G401 (cell line): ENCODE data around the gene UNCX. TPM values are rescaled to one million over a fixed set of nuclear protein-coding genes. Genes with fewer than 3 reads are reported as not detected.

Source experiments
- DNase-seq: peaks from one replicate; pipeline ENCODE4 v3.0.0-alpha.2; 2015; ENCODE audit warnings: low spot score
- in situ Hi-C: cut with HindIII; loops from 2 replicates; pipeline ENCODE4 v1.10.0; 2016; ENCODE audit warnings: low sequenced_read_pairs, mixed read lengths
- total RNA-seq: library from RNA; depleted of rRNA; stranded (reverse); fragments of >200 nt; shearing (Covaris generic); gene quantifications from 2 replicates; pipeline ENCODE4 v1.2.3, GENCODE V29; 2014

UNCX gene
- total RNA-seq, 1 experiment from 2014 or later = 0.10 TPM

DNA sequence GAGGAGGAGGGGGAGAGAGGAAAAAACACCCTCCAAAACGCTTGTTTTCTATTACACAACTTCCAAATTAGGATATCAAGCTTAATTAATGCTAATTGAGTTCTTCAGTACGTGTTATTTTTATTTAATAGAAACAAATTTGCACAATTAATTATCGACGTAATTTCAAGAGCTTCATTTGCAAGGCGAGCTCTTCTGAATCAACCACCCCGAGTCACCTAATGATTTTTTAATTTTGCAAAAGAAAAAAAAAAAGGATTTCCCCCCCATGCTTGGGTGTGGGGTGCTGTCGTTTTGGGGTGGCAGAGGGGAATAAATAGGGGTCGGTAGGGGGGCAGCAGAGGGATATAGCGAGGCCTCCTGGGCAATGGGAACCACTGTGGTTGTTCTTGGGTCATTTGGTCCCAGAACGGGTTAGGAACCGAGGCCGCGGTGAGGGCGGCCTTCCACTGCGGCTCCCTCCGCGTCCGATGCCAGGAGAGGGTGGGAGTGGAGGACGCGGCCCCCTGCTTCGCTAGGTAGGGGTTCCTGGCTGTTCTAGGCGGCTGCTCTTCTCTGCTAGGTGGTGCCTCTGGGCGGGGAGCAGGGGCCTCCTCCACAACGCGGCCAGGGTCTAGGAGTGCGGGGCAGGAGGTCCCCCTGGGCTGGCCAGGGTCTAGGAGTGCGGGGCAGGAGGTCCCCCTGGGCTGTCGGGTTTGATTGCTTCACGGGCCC is 7.3 kb downstream of the UNCX start:
- peak; percentile 58 for DNase-seq
- in situ Hi-C loops = no loop called here

DNA sequence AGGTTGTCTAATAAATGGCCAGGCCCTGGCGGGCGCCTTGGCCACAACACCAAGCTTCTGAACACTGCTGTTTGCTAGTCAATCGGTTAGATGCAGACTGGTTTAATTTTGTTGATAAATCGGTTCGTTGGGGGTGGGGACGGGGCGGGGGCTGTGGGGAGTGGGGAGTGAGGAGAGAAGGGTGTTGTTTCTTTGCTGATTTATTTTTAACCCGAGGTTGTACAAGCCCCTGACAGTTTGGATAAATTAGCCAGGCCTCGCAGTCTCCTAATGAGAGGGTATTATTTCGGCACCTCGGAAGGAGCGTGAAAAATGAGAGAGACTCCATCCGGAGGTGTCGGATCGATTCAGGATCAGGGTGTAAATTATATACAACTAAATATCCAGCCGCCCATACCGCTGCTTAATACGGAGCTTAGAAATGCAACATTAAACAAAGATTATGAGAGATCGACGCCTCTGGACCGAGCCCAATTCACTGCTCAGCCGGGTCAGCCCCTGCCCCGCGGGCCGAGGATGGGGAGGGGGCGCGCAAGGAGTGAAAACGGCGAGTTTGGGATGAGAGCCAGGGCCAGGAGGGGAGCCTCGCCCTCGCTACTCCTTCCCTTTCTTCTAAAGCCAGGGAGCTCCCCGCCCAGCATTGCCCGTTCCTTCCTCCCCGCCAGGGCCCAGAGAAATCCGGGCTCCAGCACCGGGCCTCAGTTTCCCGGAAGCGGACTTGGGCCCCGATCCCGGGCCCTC is 8.0 kb downstream of the UNCX start:
- DNase-seq = peak; percentile 50
- in situ Hi-C loops = no loop called here

DNA sequence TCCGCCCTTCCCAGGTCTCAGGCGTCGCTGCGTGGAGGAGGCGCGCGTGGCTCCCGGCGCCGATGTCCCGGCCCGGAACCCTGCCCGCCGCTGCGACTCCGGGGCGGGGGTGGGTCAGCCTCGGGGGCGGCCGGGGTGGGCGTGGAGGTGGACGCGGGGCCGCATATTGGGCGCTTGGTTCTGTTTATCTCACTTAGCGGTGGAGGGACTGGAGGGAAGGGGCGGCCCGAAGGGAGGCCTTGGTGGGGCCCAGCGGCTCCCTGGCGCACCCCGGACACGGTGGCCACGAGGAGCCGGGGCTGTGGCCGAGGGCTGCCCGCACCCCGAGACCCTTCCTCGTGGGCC is 8.6 kb downstream of the UNCX start:
- peak; percentile 14 for DNase-seq

DNA sequence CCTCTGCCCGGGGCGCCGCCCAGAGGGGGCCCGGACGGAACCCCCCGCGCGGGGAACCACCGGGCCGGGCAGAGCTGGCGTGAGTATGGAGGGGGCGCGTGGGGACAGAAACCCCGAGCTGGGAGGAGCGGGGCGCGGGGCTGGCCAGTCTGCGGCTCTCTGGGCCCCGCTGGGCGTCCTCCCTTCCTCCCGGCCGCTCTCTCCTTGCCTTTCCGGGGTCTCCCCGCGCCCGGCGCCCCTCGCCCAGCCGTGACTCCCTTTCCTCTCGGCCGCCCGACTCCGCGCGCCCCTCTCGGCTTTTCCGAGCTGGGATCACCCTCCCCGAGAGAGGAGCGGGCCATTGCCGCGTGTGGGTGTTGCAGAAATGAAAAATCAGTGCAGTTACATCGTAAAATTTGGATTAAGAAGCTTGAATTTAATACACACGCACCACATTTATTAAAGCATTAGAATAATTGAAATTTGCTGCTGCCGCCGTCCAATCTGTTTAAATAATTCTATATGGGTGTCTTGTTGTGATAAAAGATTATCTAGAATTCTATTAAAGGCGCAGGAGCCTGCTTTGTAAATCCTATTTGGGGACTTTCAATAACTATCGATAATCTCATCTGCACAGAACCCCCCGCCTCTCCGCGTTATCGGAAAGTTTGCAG is 9.1 kb downstream of the UNCX start:
- in situ Hi-C loops = no loop called here
- DNase-seq = peak; percentile 34

More for the DNA sequence above, 8.6 kb downstream of the UNCX start:
- in situ Hi-C loops = no loop called here

DNA sequence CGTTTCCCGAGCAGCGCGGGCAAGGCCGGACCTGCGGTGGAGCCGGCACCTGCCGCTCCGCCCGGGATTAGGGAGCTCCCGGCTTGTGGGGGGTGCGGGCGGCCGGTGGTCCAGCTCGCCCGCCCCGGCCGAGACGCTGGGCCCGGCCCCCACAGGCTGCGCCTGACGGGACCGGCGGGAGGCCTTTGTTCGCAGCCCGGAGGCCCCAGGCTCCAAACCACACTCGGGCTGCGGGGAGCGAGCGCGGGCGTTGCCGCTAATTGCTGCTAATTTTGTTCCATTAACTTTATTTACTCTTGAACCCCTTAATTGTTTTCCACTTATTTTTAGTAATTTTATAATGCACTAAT is 9.6 kb downstream of the UNCX start:
- in situ Hi-C loops = no loop called here
- no peak for DNase-seq

DNA sequence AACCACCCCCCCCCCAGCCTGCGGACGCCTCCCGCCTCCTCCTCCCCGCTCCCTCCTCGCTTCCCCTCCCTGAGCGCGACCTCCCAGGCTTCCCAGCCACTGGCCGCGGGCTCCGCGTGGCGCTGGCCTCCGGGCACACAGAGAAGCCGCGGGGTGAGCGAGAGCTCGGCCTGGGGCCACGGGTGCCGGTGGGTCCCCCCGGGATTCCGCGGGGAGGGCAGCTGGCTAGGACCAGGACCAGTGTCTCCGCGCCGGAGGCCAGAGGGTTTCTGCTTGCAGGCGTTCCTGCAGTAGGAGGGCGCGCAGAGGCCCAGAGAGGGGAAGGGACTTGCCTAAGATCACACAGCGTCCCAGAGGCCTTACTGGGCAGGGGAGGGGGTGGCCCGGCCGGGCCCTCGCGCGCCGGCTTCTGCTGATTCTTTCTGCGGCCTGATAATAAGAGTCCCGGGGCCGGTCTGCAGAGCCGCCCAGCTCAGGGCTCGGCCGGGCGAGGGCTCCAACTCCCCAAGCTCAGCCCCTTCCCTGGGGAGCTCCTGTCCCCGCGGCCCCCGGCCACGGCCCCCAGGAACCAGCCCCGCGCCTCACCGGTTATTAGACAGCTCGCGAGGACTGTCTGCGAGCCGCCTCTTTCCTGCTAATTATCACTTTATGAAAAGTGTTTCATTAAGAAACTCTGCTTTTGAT is 10.1 kb downstream of the UNCX start:
- peak; percentile 48 for DNase-seq
- in situ Hi-C loops = no loop called here

DNA sequence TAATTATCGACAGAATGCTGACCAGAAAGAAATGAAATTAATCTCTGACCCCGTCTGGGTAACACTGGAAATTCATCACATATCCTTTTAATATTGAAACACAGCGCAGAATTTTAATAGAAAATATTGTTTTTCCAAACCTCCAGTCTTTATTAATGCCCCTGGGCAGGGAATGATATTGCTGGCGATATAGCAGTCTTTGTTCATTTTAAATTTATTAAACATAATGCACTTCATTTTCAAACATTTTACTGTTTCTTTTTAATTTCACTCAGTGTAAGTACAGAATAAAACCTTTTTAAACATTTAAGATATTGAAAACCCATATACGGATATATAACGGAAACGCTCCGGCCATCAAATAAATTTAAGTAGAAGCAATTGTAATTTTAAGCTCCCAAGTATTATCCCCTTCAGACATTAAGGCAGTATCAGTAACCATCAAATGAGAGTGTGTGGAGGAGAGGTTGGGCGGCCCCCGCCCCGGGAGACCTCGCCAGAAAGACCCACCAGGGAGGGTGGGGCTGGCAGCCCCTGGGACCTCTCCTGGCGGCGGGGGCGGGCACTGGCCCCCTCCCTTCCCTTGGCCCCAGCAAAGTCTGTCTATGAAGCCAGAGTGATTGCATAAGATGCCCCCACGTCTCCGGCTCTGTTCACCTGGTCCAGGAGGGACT is 10.8 kb downstream of the UNCX start:
- peak; percentile 20 for DNase-seq
- in situ Hi-C loops = no loop called here

DNA sequence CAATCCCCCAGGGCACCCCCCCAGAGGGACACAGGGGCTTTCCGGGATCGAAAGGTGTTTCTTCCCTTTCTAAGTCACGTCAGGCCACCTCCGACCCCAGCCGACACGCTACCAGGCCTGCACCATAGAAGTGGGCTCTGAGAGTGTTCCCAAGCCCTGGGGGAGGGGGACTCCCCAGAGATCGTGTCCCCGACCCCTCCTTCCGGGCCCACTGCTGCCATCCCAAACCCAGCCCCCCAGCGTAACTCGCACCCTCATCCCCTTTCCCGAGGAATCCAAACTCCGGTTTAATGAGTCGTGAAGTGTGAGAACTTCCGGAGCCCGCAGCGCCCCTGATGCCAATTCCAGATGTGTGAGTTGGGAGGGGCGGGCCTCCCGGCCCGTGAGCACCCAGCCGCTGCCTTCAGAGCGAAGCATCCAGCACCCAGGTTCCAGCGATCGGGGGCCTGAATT is 11.3 kb downstream of the UNCX start:
- in situ Hi-C loops = no loop called here
- DNase-seq = no peak

DNA sequence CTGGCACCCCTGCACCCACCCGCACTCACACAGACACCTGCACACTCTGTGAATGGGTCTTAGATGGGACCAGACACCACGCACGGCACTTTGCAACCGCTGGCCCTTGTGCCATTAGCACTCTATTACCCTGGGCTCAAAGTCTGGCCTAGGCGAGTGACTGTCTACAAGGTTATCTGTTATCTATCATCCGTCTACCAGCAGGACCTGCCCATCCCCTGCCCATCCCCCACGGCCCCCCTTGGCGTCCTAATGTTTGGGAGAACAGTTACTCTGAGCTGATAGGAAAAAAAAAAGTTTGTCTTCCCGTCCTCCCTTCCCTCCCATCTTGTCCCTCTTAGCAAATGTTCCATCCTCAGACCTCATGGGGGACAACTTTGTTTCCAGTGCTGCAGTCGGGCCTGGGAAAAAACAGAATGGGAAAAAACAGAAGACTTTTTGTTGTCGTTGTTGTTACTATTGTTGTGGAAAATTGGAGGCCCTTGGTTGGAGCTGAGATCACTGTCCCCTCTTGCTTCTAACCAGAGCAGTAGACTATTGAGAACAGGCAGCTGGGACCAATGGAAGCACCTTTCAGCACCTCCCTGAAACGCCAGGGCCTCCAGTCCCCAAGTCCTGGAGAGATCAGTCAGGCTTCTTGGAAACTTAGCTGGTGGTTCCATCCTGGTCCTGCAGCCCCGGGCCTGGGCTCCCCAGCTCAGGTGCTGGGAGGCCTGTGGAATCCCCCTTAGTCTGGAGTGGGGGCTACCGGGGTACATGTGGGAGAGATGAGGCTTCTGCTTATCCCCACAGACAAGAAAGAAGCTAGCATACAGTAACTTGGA is 12.2 kb downstream of the UNCX start:
- peak; percentile 52 for DNase-seq
- in situ Hi-C loops = no loop called here

DNA sequence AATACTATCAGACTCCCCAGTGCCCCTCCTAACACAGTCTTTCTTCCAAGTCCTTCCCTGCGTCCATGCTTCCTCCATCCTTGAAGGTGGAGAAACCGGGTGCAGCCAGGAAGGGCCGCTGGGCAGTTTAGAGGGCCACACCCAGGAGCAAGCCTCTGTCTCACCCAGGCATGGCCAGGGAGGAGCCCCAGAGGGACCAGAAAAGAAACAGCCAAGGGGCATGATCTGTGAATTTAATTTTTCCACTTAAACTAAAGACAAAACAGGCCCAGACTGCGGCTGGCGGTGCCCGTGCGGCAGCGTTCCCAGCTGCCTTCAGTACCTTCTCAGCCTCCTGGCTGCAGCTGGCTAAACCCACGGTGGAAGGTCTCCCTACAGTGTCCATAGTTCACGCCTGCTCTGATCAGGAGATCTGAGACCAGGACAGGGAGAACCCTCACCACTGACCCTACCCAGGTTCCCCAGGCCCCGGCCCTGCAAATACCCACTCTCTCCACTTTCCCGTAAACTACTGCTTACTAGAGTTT is 12.9 kb downstream of the UNCX start:
- DNase-seq = no peak
- in situ Hi-C loops = no loop called here

DNA sequence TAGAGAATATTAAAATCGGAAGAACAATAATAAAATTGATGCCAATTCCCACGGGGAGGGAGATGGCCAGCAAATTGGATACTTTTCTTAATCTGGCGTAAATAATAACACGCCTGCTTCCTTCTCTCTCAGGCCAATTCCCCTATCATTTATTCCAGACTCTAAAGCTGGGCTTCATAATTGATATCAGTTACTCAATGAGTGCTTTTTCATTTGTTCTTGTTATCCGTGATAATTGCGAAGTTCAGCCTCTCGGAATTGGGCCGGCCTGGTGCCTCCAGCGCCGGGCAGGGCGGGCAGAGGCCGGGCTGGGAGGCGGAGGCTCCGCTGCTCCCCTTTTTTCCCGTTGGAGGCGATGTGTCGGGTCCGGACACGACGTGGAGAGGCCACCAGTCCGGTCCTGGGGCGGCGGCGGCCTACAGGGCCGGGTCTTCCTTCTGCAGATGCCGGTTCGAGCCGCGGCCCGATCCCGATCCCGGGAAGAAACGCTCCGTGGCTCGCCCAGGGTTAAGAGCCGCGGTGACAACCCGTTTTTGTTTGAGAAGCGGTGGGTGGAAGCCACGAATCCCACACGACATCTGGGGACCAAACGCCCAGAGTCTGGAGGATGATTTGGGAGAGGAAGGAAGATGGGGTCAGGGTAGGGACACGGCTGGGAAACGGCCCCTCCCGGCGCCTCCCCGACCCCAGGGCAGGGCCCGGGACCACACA is 13.6 kb downstream of the UNCX start:
- in situ Hi-C loops = no loop called here
- DNase-seq = peak; percentile 71

DNA sequence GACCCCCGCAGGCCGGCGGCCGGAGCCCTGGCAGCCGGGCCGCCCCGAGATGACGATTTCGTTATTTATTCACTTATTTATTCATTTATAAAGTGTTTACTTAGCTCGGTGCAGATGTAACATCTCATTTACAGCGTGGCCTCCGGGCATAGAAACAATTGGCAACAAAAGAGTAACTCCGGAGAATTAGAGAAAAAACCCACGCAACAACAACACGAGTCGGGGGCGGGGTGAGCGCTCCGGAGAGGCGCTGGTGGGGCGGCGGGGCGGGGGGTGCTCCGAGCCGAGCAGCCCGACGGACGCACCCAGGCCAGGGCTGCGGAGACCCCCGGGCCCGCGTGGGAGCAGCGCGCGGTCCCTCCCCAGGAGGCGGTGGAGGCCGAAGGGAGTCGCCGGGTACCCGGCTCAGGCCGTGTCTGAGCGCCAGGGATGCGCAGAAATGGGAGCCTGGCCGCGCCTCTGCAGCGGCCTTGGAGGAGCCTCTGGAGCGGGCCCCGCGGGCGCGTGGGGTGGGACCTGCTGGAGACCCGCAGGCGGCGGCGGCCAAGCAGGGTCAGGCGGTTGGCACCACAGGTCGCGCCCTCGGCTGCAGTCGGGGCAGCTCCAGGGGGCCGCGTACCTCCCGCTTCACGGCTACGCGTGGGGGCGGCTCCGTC is 14.3 kb downstream of the UNCX start:
- peak; percentile 55 for DNase-seq

DNA sequence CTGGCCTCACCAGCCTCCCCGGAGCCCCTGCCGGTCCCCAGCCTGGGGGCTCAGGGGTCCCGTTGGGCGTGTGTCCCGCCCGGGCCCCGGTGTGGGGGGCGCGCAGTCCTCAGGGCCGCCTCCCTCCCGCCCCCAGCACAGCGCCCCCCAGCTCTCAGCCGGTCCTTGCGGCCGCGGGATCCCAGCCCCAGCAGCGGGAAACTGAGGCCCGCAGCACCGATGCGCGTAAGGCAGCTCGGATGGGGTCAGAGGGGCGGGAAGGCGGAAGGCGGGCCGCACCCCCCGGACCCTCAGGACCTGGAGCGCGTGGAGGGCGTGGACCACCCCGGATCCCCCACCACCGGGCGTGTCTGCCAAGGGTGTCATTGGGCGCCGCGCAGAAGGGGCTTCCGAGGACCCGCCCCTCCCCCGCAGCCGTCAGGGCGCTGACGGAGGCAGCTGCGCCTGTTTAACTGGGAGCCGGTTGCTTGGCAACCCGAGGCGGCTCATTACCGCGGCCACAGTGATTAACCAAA is 14.9 kb downstream of the UNCX start:
- in situ Hi-C loops = no loop called here
- DNase-seq = peak; percentile 75

More for the DNA sequence above, 14.3 kb downstream of the UNCX start:
- in situ Hi-C loops = no loop called here

DNA sequence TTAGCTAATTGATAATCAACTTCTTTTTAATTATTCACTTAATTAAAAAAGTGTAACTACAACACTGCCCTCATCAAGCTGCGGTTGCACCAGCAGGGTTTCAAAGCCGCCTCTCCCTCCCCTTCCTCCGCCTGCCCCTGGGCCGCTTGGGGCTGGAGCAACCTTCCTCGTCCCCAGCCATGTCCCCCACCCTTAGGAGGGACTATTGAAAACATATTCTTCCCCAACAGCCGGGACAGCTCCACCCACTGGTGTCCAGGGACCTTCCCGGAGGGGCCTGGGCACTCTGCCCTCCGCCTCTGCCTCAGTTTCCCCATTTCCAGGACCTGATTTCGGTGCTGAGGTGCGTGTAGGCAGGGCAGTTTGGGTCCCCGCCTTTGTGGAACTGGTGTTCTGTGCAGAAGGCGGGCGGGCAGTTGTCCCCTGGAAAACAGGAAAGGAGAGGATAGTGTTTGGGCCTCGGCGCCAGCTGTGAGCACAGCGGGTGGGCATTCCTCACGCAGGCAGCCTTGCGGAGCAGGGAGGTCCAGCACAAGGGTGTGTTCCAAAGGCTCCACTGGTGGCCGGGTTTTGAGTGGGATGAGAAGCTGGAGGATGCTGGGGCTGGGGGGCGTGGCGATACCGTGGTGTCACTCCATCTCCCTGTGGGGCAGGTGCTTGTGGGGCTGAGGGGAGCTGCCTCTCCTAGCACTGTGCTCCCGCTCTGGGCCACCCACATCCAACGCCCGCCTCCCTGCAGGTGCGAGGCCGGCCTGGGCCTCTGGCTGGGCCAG is 15.7 kb downstream of the UNCX start:
- in situ Hi-C loops = no loop called here
- peak; percentile 15 for DNase-seq

DNA sequence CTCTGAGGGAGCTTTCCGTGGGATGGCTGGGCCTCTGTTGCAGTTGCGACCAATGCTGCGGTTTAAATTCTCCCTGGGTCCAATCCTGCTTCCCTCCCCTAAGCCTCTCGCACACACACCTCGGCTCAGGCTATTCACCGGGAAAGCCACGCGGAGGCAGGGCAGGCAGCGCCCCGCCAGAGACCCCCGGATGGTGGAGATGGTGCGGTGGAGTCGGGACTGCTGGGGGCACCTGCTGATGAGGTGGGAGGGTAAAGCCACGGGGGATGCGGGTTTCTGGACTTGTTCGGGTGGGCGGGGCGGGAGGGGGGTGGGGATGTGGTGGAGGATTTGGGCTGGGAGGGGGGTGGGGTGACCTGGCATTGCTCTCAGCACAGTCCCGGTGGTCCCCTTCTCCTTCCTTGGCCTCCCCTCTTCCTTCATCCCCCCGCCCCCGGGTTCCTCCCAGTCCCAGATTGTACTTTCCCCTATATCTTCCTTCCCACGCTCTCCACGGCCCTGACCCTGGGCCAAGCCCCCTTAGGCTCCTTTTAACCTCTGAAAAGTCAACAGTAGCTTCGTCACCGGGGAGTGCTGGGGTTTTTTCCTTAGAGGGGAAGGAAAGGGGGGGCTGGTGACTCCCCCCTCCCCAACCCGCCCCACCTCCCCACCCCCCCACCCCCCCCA is 16.4 kb downstream of the UNCX start:
- DNase-seq = no peak
- in situ Hi-C loops = no loop called here

DNA sequence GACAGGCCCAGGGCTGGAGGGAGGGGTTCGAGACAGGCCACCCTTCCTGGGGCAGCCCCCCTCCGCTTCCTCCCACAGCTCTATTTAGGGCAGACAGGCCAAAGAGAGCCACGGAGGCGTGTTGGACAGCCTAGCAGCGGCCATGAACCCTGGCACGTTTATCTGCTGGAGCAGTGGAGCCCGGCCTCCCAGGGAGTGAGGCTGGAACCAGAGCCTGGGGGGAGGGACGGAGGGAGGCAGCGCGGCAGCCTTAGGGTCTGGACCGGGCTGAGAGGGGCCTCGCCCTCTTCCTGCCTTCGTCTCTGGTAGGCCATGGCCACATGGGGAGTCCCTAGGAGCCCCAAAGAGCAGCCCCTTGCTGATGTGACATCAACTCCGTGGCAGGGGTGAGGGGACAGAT is 17.1 kb downstream of the UNCX start:
- DNase-seq = no peak
- in situ Hi-C loops = no loop called here
